Measurements from ENCODE around the gene TULP1. TPM values are rescaled to one million over a fixed set of nuclear protein-coding genes. Genes with fewer than 3 reads are reported as not detected.

TULP1 gene
- total and polyA plus RNA-seq, 8 donors: 0.28 TPM; not detected in 7

GRCh38 chr6:35448191-35448590 is 64.5 kb downstream of the TULP1 start:
- ATAC-seq (no peak), FAIRE-seq (no peak), DNase-seq (no peak)
- Histone ChIP-seq H3K4me3 (no peak overlapping the region), H3K9me3 (no peaks in the 10 kb centered on the region), H3K27me3 (no peaks in the 10 kb centered on the region), H3K36me3 (no peaks in the 10 kb centered on the region), H3K4me1 (peaks cover 0 to 9% (median 0%) of the 10 kb centered on the region in 3 donors), H3K27ac (no peak overlapping the region)
- TF ChIP-seq CTCF (IDR thresholded peaks at IDR 0.05): no peak
- 63 to 73% methylated on average over 7 of the region's 7 CpGs for WGBS, 2 donors
- intact Hi-C loops (cut with DNase I): loop anchor here in 2 of 3 donors (5.0 kb wide), 1 partner anchor 106 kb away; the partner anchor contains the start of gene PPARD (in 2 of the 2)

Small RNA genes lying within 50 kb of the gene (microRNA-seq; reads per million reads assigned to microRNA genes)
- 0 to 0.29 reads per million in 2 donors for gene MIR7111

Other genes with a start within 250 kb of the TULP1 start
- gene DEF6, start 215.1 kb downstream of the TULP1 start, total RNA-seq: 10 to 100 TPM in 5 of 6 donors, 1 to 10 TPM in 1; 9.4 to 14.0 (median 12.8) TPM
- gene DEF6, start 215.1 kb downstream of the TULP1 start, polyA plus RNA-seq: 10 to 100 TPM; 37.9 to 40.6 TPM
- gene PPARD, start 170.3 kb downstream of the TULP1 start, total RNA-seq: 10 to 100 TPM in 2 of 6 donors, 1 to 10 TPM in 4; 4.4 to 12.3 (median 6.0) TPM
- gene PPARD, start 170.3 kb downstream of the TULP1 start, polyA plus RNA-seq: 10 to 100 TPM; 10.3 to 14.1 TPM
- gene FANCE, start 60.6 kb downstream of the TULP1 start, total RNA-seq: 1 to 10 TPM; 2.0 to 4.0 (median 2.7) TPM
- 1 to 10 TPM; 1.7 to 2.1 TPM for gene FANCE, start 60.6 kb downstream of the TULP1 start, polyA plus RNA-seq
- 1,000 to 10,000 TPM in 1 of 6 donors, 100 to 1,000 TPM in 5; 474 to 1,265 (median 898) TPM for gene RPL10A, start 44.5 kb downstream of the TULP1 start, total RNA-seq
- 1,000 to 10,000 TPM in 1 of 2 donors, 100 to 1,000 TPM in 1; 429 to 1,039 TPM for gene RPL10A, start 44.5 kb downstream of the TULP1 start, polyA plus RNA-seq
- 10 to 100 TPM in 1 of 6 donors, 1 to 10 TPM in 5; 3.0 to 10.0 (median 4.1) TPM for gene TEAD3, start 15.8 kb downstream of the TULP1 start, total RNA-seq
- 1 to 10 TPM; 8.5 to 9.7 TPM for gene TEAD3, start 15.8 kb downstream of the TULP1 start, polyA plus RNA-seq
- gene FKBP5, start 176.0 kb upstream of the TULP1 start, total RNA-seq: 10 to 100 TPM; 13.0 to 78.4 (median 61.3) TPM
- 10 to 100 TPM; 31.8 to 44.1 TPM for gene FKBP5, start 176.0 kb upstream of the TULP1 start, polyA plus RNA-seq
- under 1 TPM; 0.12 to 0.75 (median 0.44) TPM for gene ARMC12, start 224.1 kb upstream of the TULP1 start, total RNA-seq
- gene ARMC12, start 224.1 kb upstream of the TULP1 start, polyA plus RNA-seq: 1 to 10 TPM; 2.2 to 2.6 TPM